Fibroblast of lung (primary cell): ENCODE data around the gene C3.
"Not testable (repeated sequence)": the region's sequence is repeated elsewhere in the genome, so short reads cannot be mapped to it uniquely, and the experiment has no call there.

ENCODE experiments used
- EZH2 ChIP-seq: IDR thresholded peaks from 2 replicates; pipeline ENCODE4 v1.5.1; 2012; ENCODE audit warnings: low read length, control low read depth, mild to moderate bottlenecking; ENCODE audit errors: missing control alignments
- TF ChIP-seq, protein P1 (sequence below), 2 donors: IDR thresholded peaks in 1 of 2; conservative IDR thresholded peaks in 1 of 2; 1 replicate in 1 of 2; 2 replicates in 1 of 2; pipeline ENCODE4 v1.5.1; 2011 to 2012; ENCODE audit warnings: low read length in 2 of 2, control low read depth in 1 of 2, inconsistent platforms in 1 of 2, low read depth in 1 of 2, mild to moderate bottlenecking in 1 of 2

DNA sequence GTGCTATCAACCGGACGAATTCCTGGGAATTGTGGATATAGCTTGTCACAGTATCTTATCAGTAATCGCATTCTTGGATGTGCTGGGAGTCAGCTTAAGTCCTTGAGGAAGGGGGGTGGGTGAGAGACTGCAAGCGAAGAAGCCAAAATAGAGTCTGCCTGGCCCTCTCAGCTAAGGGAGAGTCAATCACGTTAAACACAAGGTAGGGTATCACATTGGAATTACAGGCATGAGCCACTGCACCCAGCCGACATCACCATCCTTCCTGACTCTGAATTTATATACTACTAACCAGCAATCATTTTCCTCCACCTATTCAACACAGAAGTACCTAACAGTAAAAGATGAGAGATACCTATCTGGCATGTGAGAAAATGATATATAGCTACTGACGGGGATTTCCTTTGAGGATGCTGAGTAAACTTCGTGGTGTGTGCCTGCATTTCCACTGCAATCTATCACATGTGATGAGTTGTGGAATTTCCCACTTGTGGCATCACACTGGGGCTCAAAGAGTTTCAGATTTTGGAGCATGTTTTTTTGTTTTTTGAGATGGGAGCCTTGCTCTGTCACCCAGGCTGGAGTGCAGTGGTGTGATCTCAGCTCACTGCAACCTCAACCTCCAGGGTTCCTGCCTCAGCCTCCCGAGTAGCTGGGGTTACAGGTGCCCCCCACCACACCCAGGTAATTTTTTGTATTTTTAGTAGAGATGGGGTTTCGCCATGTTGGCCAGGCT, 58.8 kb downstream of the C3 start:
- TF ChIP-seq, protein P1, sequence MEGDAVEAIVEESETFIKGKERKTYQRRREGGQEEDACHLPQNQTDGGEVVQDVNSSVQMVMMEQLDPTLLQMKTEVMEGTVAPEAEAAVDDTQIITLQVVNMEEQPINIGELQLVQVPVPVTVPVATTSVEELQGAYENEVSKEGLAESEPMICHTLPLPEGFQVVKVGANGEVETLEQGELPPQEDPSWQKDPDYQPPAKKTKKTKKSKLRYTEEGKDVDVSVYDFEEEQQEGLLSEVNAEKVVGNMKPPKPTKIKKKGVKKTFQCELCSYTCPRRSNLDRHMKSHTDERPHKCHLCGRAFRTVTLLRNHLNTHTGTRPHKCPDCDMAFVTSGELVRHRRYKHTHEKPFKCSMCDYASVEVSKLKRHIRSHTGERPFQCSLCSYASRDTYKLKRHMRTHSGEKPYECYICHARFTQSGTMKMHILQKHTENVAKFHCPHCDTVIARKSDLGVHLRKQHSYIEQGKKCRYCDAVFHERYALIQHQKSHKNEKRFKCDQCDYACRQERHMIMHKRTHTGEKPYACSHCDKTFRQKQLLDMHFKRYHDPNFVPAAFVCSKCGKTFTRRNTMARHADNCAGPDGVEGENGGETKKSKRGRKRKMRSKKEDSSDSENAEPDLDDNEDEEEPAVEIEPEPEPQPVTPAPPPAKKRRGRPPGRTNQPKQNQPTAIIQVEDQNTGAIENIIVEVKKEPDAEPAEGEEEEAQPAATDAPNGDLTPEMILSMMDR (conservative IDR thresholded peaks at IDR 0.05 in 1 of 2, IDR thresholded peaks at IDR 0.05 in 1 of 2; ENCODE audit: low read depth in 1 of 2, low read length in 2 of 2) = not testable (repeated sequence)
- TF ChIP-seq EZH2 = not testable (repeated sequence)
